ENCODE data around the gene PLEKHA6.

GRCh38 chr1:204323887-204324286, 35.8 kb downstream of the PLEKHA6 start:
- TF ChIP-seq CREB5 (CRISPR knock-in tag; IDR thresholded peaks at IDR 0.05; ENCODE audit: low read depth): no peak
- TF ChIP-seq RARB (CRISPR knock-in tag; IDR thresholded peaks at IDR 0.05): no peak
- TF ChIP-seq ESRRG (CRISPR knock-in tag; IDR thresholded peaks at IDR 0.05): no peak
- no peak for TF ChIP-seq ISL1 (CRISPR knock-in tag; IDR thresholded peaks at IDR 0.05)
- TF ChIP-seq POU6F1 (CRISPR knock-in tag; IDR thresholded peaks at IDR 0.05; ENCODE audit: borderline replicate concordance, low read depth): no peak
- no peak for TF ChIP-seq ZFP3 (CRISPR knock-in tag; IDR thresholded peaks at IDR 0.05)
- no peak for TF ChIP-seq CSRNP3 (CRISPR knock-in tag; IDR thresholded peaks at IDR 0.05)
- TF ChIP-seq PATZ1 (CRISPR knock-in tag; IDR thresholded peaks at IDR 0.05; ENCODE audit: borderline replicate concordance): no peak
- TF ChIP-seq ARNTL (CRISPR knock-in tag; IDR thresholded peaks at IDR 0.05; ENCODE audit: borderline replicate concordance, low read depth): no peak
- no peak for TF ChIP-seq ZNF565 (CRISPR knock-in tag; conservative IDR thresholded peaks at IDR 0.05; ENCODE audit: low read depth)
- no peak for TF ChIP-seq BACH2 (CRISPR knock-in tag; IDR thresholded peaks at IDR 0.05; ENCODE audit: borderline replicate concordance)
- TF ChIP-seq ZFP30 (CRISPR knock-in tag; IDR thresholded peaks at IDR 0.05): no peak
- TF ChIP-seq ZNF8 (CRISPR knock-in tag; IDR thresholded peaks at IDR 0.05): no peak
- no peak for TF ChIP-seq CSDC2 (CRISPR knock-in tag; IDR thresholded peaks at IDR 0.05)
